ENCODE results near the gene ARL10.

Gene ARL10

GRCh38 chr5:176394096-176394495 is 28.8 kb downstream of the ARL10 start:
- TF ChIP-seq CTCF (IDR thresholded peaks at IDR 0.05) = no peak

GRCh38 chr5:176394881-176395675 is 29.8 kb downstream of the ARL10 start:
- no peak for TF ChIP-seq CTCF (IDR thresholded peaks at IDR 0.05)

- no peak for TF ChIP-seq CTCF (IDR thresholded peaks at IDR 0.05)
Observed at GRCh38 chr5:176396330-176396729, 31.0 kb downstream of the ARL10 start.

GRCh38 chr5:176397736-176398420 is 32.6 kb downstream of the ARL10 start:
- no peak for TF ChIP-seq CTCF (IDR thresholded peaks at IDR 0.05)

- TF ChIP-seq CTCF (IDR thresholded peaks at IDR 0.05) = no peak
Observed at GRCh38 chr5:176400382-176401156, 35.3 kb downstream of the ARL10 start.

GRCh38 chr5:176401281-176402205 is 36.3 kb downstream of the ARL10 start:
- no peak for TF ChIP-seq CTCF (IDR thresholded peaks at IDR 0.05)
